ENCODE results near the gene TNXB.
"Not testable (repeated sequence)": the region's sequence is repeated elsewhere in the genome, so short reads cannot be mapped to it uniquely, and the experiment has no call there.

The TNXB gene

GRCh38 chr6:32068315-32068714 is 40.8 kb downstream of the TNXB start:
- in situ Hi-C loops (cut with MboI; ENCODE audit: low sequenced_read_pairs), result not testable (repeated sequence)

GRCh38 chr6:32067521-32067920 is 41.6 kb downstream of the TNXB start:
- in situ Hi-C loops (cut with MboI; ENCODE audit: low sequenced_read_pairs), result not testable (repeated sequence)

GRCh38 chr6:32064706-32065105 is 44.4 kb downstream of the TNXB start:
- in situ Hi-C loops (cut with MboI; ENCODE audit: low sequenced_read_pairs), result no loop called here

GRCh38 chr6:32060966-32061655 is 48.0 kb downstream of the TNXB start:
- in situ Hi-C loops (cut with MboI; ENCODE audit: low sequenced_read_pairs), result no loop called here

- in situ Hi-C loops (cut with MboI; ENCODE audit: low sequenced_read_pairs), result no loop called here
These were observed 50.6 kb downstream of the TNXB start for GRCh38 chr6:32058511-32058963.

GRCh38 chr6:32057966-32058365 is 51.2 kb downstream of the TNXB start:
- in situ Hi-C loops (cut with MboI; ENCODE audit: low sequenced_read_pairs), result no loop called here

- in situ Hi-C loops (cut with MboI; ENCODE audit: low sequenced_read_pairs), result no loop called here
These were observed 52.9 kb downstream of the TNXB start for GRCh38 chr6:32056254-32056653.

GRCh38 chr6:32055756-32056155 is 53.4 kb downstream of the TNXB start:
- in situ Hi-C loops (cut with MboI; ENCODE audit: low sequenced_read_pairs), result not testable (repeated sequence)

- in situ Hi-C loops (cut with MboI; ENCODE audit: low sequenced_read_pairs), result not testable (repeated sequence)
These were observed 55.8 kb downstream of the TNXB start for GRCh38 chr6:32053314-32053713.

- in situ Hi-C loops (cut with MboI; ENCODE audit: low sequenced_read_pairs), result not testable (repeated sequence)
These were observed 56.5 kb downstream of the TNXB start for GRCh38 chr6:32052626-32053025.

- in situ Hi-C loops (cut with MboI; ENCODE audit: low sequenced_read_pairs), result no loop called here
These were observed 58.6 kb downstream of the TNXB start for GRCh38 chr6:32050562-32050961.

GRCh38 chr6:32049736-32050135 is 59.4 kb downstream of the TNXB start:
- in situ Hi-C loops (cut with MboI; ENCODE audit: low sequenced_read_pairs), result not testable (repeated sequence)

- in situ Hi-C loops (cut with MboI; ENCODE audit: low sequenced_read_pairs), result not testable (repeated sequence)
These were observed 60.0 kb downstream of the TNXB start for GRCh38 chr6:32049149-32049548.

- in situ Hi-C loops (cut with MboI; ENCODE audit: low sequenced_read_pairs), result no loop called here
These were observed 61.0 kb downstream of the TNXB start for GRCh38 chr6:32047855-32048766.

- in situ Hi-C loops (cut with MboI; ENCODE audit: low sequenced_read_pairs), result no loop called here
These were observed 61.6 kb downstream of the TNXB start for GRCh38 chr6:32047539-32047854.

GRCh38 chr6:32047084-32047478 is 62.1 kb downstream of the TNXB start:
- in situ Hi-C loops (cut with MboI; ENCODE audit: low sequenced_read_pairs), result no loop called here

- in situ Hi-C loops (cut with MboI; ENCODE audit: low sequenced_read_pairs), result no loop called here
These were observed 62.6 kb downstream of the TNXB start for GRCh38 chr6:32046450-32047083.

GRCh38 chr6:32045811-32046449 is 63.2 kb downstream of the TNXB start:
- in situ Hi-C loops (cut with MboI; ENCODE audit: low sequenced_read_pairs), result no loop called here

- in situ Hi-C loops (cut with MboI; ENCODE audit: low sequenced_read_pairs), result not testable (repeated sequence)
These were observed 64.2 kb downstream of the TNXB start for GRCh38 chr6:32044916-32045315.

- in situ Hi-C loops (cut with MboI; ENCODE audit: low sequenced_read_pairs), result not testable (repeated sequence)
These were observed 65.4 kb downstream of the TNXB start for GRCh38 chr6:32043589-32044380.

Measured in HL-60/S4 (cell line).